ENCODE data around the gene IL18. TPM values are rescaled to one million over a fixed set of nuclear protein-coding genes. Genes with fewer than 3 reads are reported as not detected.
"Not testable (repeated sequence)": the region's sequence is repeated elsewhere in the genome, so short reads cannot be mapped to it uniquely, and the experiment has no call there.

The IL18 gene
- polyA plus RNA-seq, 1 donor from 2014 or later = not detected

DNA sequence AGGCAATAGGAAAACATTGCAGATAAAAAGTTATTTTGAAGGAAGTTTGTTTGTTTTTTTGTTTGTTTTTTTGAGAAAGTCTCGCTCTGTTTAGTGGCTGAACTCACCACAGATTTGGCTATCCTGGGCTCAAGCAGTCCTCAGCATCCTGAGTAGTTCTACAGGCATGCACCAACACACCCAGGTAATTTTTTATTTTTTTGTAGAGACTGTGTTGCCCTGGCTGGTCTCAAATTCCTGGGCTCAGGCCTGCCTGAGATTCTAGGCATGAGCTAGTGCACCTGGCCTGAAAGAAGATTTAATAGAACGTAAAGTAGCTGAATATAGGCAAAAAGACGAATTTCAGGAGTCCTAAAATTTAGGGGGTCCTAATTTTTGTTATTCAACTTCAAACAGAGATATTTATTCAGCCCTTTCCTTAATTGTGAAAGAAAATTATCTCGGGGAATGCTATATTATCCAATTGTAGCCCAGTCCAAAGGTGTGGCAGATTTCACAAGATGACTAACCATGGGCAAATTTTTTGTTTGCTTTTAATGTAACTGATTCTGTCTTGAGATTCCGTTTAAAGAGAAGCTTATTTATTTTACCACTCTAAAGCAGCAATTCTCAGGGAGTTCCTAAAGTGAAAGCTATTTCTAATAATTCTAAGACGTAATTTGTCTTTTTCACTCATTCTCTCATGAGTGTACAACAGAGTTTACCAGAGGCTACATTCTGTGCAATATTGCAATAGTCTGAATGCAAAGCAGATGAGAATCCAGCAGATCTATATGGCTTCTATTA is 940 bp downstream of the IL18 start:
- Histone ChIP-seq H3K4me2 (ENCODE audit: low read length) (no peak overlapping the region), H3K36me3 (ENCODE audit: insufficient read depth, low read length) (no peaks in the 10 kb centered on the region), H3F3A (ENCODE audit: insufficient read depth, low read length, poor library complexity, severe bottlenecking) (no peaks in the 10 kb centered on the region), H3K9ac (ENCODE audit: low read length) (no peak overlapping the region), H3K9me2 (ENCODE audit: insufficient read depth, low read length) (no peaks in the 10 kb centered on the region), H3K79me2 (replicated peaks; ENCODE audit: insufficient read depth, low read length) (no peaks in the 10 kb centered on the region), H3K9me3 (ENCODE audit: low read length) (no peaks in the 10 kb centered on the region), H4K20me1 (ENCODE audit: insufficient read depth) (no peaks in the 10 kb centered on the region), H3K4me3 (ENCODE audit: low read length) (no peak overlapping the region), H3K27me3 (ENCODE audit: insufficient read depth, low read depth, low read length) (no peaks in the 10 kb centered on the region), H3K27ac (ENCODE audit: low read length) (no peak overlapping the region), H2AFZ (ENCODE audit: low read depth, low read length) (no peak overlapping the region)
- no peak for TF ChIP-seq MXI1 (conservative IDR thresholded peaks at IDR 0.05; ENCODE audit: poor library complexity, severe bottlenecking)
- TF ChIP-seq POLR2AphosphoS5 (IDR thresholded peaks at IDR 0.05) = no peak
- TF ChIP-seq, protein P1, sequence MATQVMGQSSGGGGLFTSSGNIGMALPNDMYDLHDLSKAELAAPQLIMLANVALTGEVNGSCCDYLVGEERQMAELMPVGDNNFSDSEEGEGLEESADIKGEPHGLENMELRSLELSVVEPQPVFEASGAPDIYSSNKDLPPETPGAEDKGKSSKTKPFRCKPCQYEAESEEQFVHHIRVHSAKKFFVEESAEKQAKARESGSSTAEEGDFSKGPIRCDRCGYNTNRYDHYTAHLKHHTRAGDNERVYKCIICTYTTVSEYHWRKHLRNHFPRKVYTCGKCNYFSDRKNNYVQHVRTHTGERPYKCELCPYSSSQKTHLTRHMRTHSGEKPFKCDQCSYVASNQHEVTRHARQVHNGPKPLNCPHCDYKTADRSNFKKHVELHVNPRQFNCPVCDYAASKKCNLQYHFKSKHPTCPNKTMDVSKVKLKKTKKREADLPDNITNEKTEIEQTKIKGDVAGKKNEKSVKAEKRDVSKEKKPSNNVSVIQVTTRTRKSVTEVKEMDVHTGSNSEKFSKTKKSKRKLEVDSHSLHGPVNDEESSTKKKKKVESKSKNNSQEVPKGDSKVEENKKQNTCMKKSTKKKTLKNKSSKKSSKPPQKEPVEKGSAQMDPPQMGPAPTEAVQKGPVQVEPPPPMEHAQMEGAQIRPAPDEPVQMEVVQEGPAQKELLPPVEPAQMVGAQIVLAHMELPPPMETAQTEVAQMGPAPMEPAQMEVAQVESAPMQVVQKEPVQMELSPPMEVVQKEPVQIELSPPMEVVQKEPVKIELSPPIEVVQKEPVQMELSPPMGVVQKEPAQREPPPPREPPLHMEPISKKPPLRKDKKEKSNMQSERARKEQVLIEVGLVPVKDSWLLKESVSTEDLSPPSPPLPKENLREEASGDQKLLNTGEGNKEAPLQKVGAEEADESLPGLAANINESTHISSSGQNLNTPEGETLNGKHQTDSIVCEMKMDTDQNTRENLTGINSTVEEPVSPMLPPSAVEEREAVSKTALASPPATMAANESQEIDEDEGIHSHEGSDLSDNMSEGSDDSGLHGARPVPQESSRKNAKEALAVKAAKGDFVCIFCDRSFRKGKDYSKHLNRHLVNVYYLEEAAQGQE (IDR thresholded peaks at IDR 0.05; ENCODE audit: borderline replicate concordance) = no peak
- TF ChIP-seq RAD21 (conservative IDR thresholded peaks at IDR 0.05) = no peak
- TF ChIP-seq EZH2 (IDR thresholded peaks at IDR 0.05; ENCODE audit: borderline replicate concordance, insufficient read depth, low read length, poor library complexity, severe bottlenecking) = no peak

DNA sequence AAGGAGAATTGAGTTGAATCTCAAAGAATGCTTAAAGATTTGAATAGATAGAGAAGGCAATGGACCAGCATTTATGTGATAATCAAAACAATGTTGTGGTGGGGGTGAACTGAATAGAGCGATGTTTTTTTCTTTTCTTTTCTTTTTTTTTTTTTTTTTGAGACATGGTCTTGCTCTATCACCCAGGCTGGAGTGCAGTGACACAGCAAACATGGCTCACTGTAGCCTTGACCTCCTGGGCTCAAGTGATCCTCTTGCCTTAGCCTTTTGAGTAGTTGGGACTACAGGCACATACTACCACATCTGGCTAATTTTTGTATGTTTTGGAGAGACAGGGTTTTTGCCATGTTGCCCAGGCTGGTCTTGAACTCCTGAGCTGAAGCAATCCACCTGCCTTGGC is 1.7 kb downstream of the IL18 start:
- not testable (repeated sequence) for H3K9ac ChIP-seq (ENCODE audit: low read length); H3K9me3 ChIP-seq (ENCODE audit: low read length); H2AFZ ChIP-seq (ENCODE audit: low read depth, low read length); H3K9me2 ChIP-seq (ENCODE audit: insufficient read depth, low read length); H4K20me1 ChIP-seq (ENCODE audit: insufficient read depth); H3K79me2 ChIP-seq (replicated peaks; ENCODE audit: insufficient read depth, low read length); H3K27ac ChIP-seq (ENCODE audit: low read length); H3K27me3 ChIP-seq (ENCODE audit: insufficient read depth, low read depth, low read length); H3K4me2 ChIP-seq (ENCODE audit: low read length); H3K4me3 ChIP-seq (ENCODE audit: low read length); H3F3A ChIP-seq (ENCODE audit: insufficient read depth, low read length, poor library complexity, severe bottlenecking); H3K36me3 ChIP-seq (ENCODE audit: insufficient read depth, low read length)

DNA sequence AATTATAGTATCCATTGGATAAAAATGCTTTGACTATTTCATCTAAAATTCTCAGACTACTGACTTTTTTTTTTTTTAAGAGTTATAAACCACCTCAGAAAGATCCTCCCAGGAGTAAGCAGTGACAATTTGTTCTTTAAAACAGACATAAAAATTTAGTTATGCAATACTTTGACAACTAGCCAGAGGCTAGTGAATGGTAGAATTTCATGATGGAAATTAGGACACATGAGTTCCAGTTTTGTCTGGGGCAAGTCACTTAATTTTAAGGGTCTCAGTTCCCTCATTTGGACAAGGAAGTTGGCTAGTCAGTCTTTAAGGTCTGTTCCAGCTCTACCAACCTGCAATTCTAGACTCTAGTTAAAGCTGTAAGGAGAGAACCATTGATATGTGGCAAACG is 2.9 kb downstream of the IL18 start:
- H3K27me3 ChIP-seq (ENCODE audit: insufficient read depth, low read depth, low read length) = no peaks in the 10 kb centered on the region
- no peak overlapping the region for H3K9ac ChIP-seq (ENCODE audit: low read length)
- H3K4me3 ChIP-seq (ENCODE audit: low read length) = no peak overlapping the region
- H3K9me3 ChIP-seq (ENCODE audit: low read length) = no peaks in the 10 kb centered on the region
- H3K27ac ChIP-seq (ENCODE audit: low read length) = no peak overlapping the region
- no peak overlapping the region for H2AFZ ChIP-seq (ENCODE audit: low read depth, low read length)
- H4K20me1 ChIP-seq (ENCODE audit: insufficient read depth) = no peaks in the 10 kb centered on the region
- TF ChIP-seq, protein P2, sequence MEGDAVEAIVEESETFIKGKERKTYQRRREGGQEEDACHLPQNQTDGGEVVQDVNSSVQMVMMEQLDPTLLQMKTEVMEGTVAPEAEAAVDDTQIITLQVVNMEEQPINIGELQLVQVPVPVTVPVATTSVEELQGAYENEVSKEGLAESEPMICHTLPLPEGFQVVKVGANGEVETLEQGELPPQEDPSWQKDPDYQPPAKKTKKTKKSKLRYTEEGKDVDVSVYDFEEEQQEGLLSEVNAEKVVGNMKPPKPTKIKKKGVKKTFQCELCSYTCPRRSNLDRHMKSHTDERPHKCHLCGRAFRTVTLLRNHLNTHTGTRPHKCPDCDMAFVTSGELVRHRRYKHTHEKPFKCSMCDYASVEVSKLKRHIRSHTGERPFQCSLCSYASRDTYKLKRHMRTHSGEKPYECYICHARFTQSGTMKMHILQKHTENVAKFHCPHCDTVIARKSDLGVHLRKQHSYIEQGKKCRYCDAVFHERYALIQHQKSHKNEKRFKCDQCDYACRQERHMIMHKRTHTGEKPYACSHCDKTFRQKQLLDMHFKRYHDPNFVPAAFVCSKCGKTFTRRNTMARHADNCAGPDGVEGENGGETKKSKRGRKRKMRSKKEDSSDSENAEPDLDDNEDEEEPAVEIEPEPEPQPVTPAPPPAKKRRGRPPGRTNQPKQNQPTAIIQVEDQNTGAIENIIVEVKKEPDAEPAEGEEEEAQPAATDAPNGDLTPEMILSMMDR (IDR thresholded peaks at IDR 0.05; ENCODE audit: poor library complexity, severe bottlenecking) = no peak
- TF ChIP-seq SMC3 (conservative IDR thresholded peaks at IDR 0.05; ENCODE audit: poor library complexity) (no peak), MXI1 (conservative IDR thresholded peaks at IDR 0.05; ENCODE audit: poor library complexity, severe bottlenecking) (no peak)
- H3K9me2 ChIP-seq (ENCODE audit: insufficient read depth, low read length) = no peaks in the 10 kb centered on the region
- no peaks in the 10 kb centered on the region for H3K79me2 ChIP-seq (replicated peaks; ENCODE audit: insufficient read depth, low read length)
- no peak overlapping the region for H3K4me2 ChIP-seq (ENCODE audit: low read length)
- H3F3A ChIP-seq (ENCODE audit: insufficient read depth, low read length, poor library complexity, severe bottlenecking) = no peaks in the 10 kb centered on the region
- H3K36me3 ChIP-seq (ENCODE audit: insufficient read depth, low read length) = no peaks in the 10 kb centered on the region
